Stimulated activated CD8-positive, alpha-beta memory T cell treated with anti-CD3 and anti-CD28 coated beads, Interleukin-15, amount 100 ng/mL, for 1 hour (primary cell): ENCODE results near the gene TCF15.
"Not testable (repeated sequence)": the region's sequence is repeated elsewhere in the genome, so short reads cannot be mapped to it uniquely, and the experiment has no call there.

Source experiments
- DNase-seq: peaks from one replicate; pipeline ENCODE4 v3.0.0-alpha.2; 2020; ENCODE audit warnings: low read depth

Gene TCF15

DNA sequence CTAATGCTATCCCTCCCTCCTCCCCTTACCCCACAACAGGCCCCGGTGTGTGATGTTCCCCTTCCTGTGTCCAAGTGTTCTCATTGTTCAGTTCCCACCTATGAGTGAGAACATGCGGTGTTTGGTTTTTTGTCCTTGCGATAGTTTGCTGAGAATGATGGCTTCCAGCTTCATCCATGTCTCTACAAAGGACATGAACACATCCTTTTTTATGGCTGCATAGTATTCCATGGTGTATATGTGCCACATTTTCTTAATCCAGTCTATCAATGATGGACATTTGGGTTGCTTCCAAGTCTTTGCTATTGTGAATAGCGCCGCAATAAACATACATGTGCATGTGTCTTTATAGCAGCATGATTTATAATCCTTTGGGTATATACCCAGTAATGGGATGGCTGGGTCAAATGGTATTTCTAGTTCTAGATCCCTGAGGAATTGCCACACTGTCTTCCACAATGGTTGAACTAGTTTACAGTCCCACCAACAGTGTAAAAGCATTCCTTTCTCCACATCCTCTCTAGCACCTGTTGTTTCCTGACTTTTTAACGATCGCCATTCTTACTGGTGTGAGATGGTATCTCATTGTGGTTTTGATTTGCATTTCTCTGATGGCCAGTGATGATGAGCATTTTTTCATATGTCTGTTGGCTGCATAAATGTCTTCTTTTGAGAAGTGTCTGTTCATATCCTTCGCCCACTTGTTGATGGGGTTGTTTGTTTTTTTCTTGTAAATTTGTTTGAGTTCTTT lies 31.0 kb downstream of the TCF15 start:
- not testable (repeated sequence) for DNase-seq

DNA sequence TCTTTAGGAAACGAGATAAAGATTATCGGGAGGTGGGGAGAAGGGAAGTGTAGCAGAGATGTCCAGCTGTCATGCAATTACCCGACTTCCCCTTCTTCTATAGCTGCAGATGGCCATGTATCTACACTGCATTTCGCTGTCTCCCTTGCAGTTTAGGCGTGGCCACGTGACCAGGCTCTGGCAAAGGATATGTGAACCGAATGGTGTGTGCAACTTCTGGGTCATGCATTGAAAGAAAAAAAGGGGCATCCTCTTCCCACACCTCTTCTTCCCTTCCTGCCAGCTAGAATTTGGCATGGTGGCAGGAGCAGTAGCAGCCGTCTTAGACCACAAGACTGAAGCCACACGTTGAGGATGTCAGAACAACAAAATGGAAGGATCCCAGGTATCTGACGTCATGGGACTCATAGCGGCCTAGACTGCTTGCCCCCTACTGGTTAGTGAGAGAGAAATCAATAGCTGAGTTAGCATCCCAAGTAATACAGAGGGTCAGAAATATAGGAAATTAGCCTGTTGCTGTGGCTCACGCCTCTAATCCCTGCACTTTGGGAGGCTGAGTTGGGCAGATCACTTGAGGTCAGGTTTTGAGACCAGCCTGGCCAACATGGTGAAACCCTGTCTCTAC lies 32.8 kb downstream of the TCF15 start:
- DNase-seq: no peak

DNA sequence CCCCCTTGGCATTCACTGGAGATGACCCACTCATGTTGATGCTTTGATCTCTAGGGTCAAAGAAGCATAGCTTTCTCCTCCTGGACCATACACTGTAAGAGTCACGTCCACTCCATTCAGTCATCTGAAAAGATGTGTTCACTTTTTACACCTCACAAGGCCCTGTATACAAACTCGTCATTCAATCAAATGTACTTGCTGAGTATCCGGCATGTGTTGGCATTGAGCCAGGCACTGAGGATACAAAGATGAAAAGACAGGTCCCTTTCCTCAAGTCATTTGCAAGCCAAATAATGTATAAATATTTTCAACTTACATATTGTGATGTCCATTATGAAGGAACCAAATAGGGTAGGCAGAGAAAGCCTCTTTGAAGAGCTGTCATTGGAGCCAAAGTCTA lies 34.0 kb downstream of the TCF15 start:
- no peak for DNase-seq

DNA sequence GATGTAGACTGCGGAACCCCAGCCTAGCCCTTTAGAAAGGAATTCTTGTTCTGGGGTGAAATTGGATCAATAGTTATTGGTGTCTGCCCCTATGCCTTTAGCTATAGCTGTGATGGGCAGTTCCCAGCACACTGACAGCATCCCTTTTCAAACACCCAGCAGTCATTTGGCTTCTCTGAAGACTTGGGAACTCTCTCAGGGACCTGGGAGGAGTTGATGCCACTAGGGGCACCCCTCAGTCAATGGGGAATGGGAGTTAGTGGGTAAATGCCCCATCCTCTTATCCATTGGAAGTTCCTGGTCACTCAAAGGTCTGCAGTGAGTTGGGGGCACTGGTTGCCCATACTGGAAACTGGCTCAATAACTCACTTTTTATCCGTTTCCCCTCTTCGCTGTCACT lies 34.9 kb downstream of the TCF15 start:
- DNase-seq: no peak

DNA sequence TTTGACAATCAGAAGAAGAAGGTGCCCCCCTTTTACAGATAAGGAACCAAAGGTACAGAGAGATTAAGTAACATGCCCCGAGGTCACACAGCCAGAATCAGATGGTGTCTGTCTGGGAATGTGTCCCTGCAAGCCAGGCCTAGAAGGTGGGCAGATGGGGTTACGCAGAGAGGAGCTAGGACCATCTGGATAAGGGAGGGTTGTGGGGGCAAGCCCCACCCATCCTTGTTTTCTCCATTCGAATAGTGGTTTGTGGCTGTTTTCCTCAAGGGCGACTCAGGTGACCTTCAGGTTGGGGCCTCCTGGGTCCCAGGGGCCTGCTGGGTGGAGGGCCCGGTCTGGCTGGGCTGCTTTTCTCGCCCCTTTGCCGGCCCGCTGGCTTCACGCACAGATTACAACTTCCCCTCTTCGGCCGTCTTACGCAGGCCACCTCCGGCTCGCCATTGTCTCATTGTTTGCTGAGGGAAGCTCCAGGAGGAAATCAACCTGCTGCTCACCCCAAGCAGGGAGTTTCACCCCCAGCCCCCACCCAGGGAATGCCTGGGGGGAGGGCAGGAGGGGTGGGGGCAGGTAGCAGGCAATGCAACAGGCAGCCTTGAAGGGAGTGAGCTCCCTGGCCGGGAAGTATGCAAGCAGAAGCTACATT lies 35.7 kb downstream of the TCF15 start:
- DNase-seq: no peak

DNA sequence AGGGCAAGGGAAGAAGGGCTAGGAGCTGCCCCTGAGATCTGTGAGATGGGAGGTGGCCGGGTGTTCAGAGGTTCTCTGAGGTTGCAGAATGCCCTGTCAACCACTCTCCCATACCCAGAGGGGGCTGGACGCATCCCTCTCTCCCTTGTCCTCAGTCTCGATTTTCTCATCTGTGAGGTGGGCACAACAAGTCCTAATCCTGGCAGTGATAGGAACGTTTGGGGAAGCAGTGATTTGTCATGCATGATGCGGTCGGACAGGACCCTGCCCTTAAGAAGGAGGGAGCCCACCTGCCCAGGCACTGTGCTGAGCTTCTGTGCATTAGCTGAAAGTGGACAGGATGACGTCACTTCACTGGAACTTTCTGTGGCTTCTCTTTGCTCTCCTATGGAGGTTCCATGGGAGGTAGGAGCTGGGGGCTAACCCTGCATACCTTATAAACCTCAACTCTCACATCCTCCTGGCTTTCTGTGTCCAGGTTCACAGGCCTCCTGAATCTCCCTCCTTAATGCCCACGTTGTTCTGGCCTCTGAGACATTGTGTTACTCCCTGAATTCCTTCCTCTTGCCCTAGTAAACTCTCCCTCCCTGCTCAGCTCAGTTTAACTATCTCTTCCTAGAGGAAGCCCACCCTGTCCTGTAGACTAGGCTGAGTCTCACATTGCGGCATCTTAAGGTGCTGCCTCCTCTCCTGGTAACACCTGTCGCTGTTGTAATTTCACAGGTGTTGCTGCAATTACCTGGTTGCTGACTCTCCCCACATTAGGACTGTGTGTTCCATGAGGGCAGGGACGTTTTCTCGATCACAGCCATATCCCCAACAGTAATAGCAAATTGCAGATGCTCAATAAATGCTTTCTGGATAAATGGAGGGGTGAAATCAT lies 36.5 kb downstream of the TCF15 start:
- DNase-seq: no peak

DNA sequence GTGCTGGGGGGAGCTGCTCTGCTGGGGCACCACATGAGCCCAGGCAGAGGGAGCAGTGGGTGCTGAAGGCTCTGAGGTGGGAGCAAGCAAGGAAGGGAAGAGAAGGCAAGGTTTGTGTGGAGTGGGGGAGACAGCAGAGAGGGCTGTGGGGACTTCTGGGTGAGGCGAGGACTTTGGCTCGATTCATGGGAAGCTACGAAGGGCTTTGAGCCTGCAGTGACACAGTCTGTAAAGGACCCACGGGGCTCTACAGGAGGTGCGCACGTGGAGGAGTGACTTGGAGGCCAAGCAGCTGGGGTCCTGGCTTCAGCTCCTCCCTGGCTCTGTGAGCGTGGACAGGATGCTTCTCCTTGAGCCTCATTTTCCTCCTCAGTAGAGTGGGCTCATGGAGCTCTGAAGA lies 37.4 kb downstream of the TCF15 start:
- no peak for DNase-seq

DNA sequence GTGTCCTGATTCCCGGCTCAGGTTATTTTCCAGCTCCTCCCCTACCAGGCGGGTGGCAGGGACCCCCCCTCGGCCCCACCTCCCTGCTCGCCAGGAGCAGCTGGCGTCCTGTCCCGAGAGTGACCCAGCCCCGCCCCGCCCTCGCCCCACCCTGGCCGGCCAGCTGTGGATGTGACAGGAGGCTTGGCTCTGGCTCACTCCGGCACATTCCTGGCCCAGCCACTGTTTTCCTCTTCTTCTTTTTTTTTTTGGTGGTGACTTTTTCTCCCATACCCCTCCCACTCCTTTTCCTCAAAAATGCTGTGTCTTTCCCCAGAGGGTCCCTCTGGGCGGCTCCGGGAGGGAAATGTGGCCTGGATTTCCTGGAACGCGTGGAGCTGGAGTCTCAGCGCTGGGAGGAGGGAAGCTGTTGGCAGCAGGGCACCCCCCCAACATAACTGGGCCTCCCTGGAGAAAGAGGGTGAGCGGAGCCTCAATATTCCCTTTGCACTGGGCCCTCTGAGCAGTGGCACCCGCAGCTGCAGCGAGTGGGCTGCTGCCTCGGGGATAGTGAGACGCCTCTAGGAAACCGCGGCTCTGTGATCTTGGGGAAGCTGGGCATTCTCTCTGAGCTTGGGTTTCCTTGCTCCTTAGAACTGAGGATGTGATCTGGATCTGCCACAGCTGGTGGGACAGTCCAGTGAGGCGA lies 38.2 kb downstream of the TCF15 start:
- no peak for DNase-seq

DNA sequence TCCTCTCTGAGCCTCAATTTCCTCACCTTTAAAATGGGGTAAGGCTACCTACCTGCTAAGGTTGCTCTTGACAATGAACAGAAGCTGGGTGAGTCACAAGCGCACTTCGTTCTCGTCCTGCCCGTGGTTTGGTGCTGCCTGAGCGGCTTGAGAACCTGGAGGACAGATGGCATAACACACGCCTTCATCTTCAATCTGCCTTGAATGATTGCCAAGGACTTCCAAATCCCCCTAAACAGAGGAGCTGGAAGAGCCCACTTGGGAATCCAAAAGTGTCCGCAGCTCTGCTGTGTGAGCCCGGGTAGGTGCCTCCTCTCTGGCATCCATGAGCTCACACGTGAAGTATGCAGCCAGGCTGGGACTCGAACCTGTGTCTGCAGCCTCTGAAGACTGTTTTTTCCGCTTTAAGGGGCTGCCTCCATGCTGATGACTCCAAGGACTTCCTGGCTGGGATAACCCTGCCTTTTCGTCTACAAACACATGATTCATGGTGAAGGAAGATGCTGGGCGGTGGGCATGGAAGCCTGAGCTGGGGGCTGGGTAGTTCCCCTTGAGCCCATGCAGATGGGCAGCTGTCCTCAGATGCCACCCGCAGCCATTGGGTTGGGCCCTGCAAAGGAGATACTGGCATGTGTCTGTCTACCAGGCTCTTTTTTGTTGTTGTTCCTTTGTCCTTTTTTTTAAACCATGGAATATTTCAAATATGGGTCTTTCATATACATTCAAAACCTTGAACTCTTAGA lies 41.3 kb downstream of the TCF15 start:
- no peak for DNase-seq

DNA sequence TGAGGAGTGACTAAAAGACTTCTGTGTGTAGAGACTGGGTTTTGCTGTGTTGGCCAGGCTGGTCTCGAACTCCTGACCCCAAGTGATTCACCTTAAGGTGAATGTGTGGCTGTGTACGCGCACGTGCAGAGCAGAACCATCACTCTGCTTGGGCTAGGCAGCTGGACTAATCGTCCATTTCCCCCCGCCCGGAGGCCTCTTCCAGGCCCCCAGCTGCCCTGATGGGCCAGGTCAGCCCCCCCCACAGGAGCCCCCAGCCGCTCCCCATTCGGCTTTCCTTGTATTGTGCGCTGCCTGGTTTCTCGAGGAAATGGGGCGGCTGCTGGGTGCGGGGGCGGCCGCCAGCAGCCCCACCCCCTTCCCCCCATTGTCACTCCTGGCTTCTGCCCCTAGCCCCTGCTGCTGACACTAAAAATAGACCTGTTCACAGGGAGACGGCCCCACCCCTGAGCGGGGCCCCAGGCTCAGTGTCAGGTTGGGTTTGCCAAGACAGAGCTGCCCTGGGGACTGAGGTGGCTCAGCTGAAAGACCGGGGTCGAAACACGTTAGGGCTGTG lies 41.9 kb downstream of the TCF15 start:
- no peak for DNase-seq

DNA sequence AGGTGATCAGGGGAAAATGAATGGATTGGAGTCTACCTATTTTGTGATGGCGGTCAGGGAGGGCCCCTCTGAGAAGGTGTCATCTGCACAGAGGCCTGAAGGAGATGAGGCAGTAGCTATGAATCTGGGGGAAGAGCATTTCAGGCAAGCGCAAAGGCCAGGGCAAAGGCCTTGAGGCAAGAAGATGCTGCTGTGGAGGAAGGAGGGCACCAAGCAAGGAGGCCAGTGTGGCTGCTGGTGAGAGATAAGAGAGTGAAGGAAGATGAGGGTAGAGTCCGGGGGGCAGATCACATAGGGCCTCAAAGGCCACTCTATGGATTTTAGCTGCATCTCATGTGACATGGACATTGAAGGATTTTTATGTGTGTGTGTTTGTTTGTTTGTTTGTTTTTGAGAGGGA lies 45.9 kb downstream of the TCF15 start:
- no peak for DNase-seq

DNA sequence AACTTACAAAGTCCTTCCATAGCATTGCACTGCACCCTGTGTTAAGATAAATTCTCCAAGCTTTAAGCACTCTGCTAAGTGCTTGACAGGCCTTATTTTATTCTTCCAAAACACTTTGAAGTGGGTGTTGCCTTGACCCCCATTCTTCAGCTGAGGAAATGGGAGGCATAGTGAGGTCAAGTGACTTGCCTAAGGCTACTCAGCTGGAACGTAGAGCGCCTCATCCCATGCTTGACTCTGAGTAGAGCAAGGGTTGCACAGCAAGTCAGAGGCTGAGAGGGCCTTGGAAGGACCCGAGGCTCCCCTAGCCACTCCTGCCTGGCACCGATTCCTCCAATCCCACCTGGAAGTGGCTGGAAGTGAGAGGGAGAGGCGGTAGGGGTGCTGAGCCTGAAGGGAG lies 46.9 kb downstream of the TCF15 start:
- no peak for DNase-seq

DNA sequence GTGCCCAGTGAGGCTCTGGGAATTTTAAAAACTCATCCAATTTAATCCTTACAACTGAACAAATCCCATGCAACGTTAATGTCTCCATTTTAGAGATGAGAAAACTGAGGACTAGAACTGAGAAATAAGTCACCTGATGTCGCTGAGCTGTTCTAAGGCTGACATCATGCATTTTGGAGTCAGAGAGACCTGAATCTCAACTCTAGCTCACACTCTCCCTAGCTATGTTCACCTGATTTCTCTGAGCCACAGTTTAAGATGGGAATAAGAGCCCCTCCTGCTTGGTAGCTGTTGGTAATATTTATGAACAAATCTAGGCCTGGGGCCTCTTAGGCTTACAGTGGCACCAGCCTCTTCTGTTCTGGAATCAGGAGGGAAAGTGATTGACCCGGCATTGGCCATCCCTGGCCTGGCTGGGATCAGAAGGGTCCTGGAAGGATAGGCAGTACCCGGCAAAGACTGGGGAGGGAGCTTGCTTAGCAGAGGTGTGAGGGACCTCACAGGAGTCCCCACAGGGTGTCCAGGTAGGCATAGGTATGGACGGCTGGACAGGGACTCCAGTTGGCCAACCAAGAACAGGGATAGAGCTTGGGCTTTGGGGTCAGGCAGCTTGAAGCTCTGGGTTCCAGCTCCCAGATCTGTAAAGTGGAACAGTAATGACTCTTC lies 47.7 kb downstream of the TCF15 start:
- DNase-seq: no peak

DNA sequence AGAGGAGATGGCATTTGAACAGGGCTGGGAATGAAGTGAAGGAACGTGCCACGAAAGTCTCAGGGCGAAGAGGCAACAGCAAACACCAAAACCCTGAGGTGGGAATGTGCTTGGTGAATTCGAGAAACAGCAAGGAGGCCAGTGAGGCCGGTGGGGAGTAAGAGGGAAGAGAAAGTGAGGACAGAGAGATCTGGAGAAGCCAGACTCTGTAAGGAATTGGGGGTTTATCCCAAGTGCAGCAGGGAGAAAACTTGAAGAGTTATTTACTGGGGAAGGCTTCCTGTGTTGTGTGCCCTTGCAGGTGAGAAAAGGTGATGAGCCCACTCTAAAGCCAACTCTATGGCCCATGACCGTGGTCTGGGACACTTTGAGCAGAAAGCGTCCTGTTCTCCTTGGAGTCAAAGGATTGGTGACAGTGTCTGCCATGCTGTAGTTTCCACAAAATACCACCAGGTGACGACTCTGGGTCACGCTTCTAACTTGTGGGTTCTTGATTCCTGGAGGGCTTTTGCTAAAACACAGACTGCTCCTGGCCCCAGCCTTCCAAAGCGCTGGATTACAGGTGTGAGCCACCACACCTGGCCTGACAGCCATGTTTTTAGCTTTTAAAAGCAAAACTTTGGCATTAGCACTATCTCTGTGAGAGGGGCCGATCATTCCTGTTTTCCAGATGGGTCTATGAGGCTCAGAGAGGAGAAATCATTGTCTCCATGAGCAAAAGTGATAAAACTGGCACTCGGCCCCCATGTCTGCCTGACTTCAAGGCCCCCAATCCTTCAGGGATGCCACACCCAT lies 48.5 kb downstream of the TCF15 start:
- DNase-seq: no peak

DNA sequence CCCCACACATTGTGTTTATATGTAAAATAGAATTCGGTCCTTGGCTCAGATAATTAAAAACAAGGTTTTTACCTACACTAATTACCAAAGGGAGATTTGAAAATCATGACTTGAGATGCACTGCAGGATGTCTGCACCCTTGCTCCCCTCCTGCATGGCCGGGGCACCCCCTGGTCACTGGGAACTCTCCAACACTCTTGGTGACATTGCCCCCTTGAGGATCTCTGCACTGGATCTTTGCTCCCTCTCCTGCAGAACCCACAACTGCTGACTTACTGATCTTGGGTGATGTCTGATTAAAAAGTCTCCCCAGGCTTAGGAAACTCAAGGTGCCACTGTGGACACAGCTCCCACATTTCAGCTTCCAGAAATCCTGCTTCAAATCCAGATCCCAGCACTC lies 49.4 kb downstream of the TCF15 start:
- DNase-seq: no peak

DNA sequence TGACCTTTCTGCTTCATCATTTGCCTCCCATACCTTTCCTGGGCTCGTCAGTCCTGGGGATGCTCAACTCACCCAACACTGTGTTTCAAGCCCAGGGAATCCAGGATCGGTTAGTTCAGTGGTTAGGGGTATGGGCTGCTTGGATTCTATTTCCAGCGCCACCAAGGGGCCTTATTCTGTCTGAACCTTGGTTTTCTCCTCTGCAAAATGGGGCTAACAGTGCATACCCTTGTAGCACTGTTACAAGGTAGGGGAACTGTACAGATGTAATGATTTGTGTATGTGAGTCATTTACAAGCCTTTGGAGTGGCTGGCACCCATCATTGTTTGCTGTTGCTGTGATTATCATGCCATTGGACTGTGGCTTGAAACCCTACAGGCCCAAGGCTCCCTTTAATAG lies 52.0 kb downstream of the TCF15 start:
- no peak for DNase-seq

DNA sequence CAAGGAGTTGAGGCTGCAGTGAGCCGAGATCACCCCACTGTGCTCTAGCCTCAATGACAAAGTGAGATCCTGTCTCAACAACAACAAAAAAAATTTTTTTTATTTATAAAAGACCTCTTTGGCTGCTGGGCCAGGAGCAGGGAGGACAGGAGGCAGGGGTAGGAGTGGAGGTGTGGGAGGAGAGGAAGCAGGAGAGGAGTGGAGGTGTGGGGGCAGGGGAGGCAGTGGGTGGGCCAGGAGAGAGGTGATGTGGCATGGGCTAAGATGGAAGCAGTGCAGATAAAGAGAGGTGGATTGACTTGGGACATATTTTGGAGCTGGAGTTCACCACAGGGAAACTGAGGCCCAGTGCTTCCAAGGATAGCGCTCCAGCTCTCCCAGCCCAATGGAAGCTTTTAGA lies 53.1 kb downstream of the TCF15 start:
- DNase-seq: no peak

DNA sequence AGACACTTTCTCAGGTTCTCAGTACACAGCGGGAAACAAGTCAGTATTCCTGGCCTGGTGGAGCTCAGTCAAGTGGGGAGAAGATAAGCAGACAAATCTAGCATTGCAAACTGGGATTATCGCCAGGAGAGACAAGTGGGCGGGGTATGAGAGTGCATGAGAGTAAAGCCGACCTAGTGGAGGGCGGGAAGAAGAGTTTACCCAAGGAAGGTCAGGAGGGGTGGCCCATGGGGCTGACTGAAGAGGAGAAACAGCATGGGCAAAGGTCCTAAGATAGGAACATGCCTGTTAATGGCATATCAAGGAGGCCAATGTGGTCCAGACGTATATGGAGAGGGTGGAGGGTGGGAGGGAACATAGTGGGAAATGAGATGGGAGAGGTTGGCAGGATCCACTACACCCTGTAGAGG lies 54.1 kb downstream of the TCF15 start:
- no peak for DNase-seq
